Stimulated activated CD8-positive, alpha-beta memory T cell treated with anti-CD3 and anti-CD28 coated beads, Interleukin-15, amount 100 ng/mL, for 4 hours (primary cell): Measurements from ENCODE around the gene CSAG2.
"Not testable (repeated sequence)": the region's sequence is repeated elsewhere in the genome, so short reads cannot be mapped to it uniquely, and the experiment has no call there.

Source experiments
- DNase-seq, 2 donors: peaks; one replicate each; pipeline ENCODE4 v3.0.0-alpha.2; 2020; ENCODE audit warnings: low read depth in 2 of 2

The CSAG2 gene, protein sequence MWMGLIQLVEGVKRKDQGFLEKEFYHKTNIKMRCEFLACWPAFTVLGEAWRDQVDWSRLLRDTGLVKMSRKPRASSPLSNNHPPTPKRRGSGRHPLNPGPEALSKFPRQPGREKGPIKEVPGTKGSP

DNA sequence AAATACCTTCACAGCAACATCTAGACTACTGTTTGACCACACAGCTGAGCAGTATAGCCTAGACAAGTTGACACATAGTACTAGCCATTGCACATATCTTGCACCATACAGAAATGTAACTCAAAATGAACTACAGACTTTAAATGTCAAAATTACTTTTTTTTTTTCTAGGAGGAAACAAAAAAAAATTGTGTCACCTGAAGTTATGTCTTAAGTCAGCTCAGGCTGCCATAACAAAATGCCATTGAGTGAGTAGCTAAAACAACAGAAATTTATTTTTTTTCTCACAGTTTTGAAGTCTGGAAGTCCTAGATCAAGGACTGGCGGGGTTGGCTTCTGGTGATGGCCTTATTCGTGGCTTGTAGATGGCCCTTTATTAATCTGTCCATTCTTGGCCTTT, at the start of gene CSAG2:
Gene CSAG2 (minus strand): TSS at position 101 of the 400 bp plus-strand sequence. CDS start 161 bp downstream, outside the sequence.
- DNase-seq, result not testable (repeated sequence)

DNA sequence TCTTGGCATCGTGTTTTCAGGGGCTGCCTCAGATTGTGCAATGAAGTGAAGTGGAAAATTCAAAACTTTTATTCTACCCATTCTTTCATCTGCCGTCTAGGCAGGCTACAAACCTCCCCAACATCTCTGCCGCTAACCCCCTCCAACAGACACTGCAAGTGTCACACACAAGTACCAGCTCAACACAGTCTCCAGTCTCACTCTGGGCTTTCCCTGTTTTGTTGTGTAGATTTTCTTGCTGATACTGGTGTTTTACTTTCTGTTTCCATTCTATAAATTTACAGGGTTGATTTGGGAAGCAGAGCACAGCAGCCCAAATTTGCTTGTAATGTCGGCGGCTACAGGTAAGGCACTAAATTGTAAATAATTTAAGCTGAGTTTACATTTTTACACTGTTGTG, 45.8 kb upstream of the CSAG2 start:
- not testable (repeated sequence) for DNase-seq

DNA sequence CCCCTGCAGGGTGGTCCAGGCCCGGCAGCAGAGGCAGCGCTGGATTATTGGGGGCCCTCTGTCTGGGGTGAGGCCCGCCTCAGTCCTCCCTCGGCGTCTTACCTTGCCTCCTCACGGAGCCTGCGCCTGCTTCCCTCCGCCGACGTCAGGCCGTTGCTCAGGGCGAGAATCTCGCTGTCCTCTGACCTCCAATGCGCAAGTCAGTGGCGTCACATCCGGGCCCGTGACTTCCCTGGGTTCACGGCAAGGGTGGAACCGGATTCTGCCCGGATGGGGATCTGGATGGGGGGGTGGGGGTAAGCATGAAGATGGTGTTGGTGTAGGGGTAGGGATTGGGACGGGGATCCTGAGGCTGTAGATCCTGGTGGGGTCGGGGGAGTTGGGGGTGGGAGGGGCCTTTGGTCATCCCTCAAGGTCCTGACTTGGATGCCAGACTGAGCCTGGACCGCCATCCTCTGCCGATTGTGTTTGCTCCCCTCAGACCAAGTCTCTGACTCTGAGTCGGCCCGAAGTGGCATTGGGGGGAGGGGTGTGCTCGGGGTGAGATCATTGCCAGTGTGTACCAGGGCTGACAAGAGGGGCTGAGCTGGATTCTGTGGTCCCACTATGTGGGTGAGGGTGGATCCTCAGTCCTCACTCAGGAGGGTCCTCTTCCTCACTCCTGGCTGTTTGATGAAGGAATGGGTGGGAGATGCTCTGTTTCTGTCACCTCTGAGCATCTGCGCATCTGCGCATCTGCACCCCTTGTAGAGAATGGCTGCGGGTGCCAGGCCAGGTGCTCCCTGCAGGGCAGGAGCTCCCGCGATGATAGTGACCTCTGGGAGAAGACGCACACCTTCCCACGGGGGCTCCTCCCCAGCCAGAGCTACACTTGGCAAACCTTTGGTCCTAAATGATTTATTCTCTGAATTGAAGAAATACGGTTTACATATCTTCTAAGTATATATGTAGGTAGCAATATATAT, 44.9 kb upstream of the CSAG2 start, which contains the start of gene MAGEA2:
Gene MAGEA2 (minus strand): TSS at position 157 of the 965 bp plus-strand sequence. CDS start 2,479 bp downstream, outside the sequence.
- DNase-seq, result not testable (repeated sequence)

DNA sequence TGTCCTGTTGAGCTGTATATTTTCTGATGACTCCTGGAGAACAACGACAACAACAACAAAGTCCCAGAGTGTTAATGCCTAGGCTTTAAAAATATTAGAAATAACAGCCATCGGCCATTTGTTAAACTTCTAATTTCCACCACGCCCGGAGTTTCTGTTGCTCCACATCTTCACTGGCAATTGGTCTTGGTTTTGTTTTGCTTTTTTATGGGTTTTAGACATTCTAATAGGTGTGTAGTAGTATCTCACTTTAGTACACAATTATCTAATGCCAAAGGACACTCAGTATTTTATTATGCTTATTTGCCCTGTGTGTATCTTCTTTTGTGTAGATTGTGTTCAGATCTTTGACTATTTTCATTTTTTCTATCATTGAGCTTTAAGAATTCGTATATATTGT, 29.5 kb upstream of the CSAG2 start:
- DNase-seq, result no peak

DNA sequence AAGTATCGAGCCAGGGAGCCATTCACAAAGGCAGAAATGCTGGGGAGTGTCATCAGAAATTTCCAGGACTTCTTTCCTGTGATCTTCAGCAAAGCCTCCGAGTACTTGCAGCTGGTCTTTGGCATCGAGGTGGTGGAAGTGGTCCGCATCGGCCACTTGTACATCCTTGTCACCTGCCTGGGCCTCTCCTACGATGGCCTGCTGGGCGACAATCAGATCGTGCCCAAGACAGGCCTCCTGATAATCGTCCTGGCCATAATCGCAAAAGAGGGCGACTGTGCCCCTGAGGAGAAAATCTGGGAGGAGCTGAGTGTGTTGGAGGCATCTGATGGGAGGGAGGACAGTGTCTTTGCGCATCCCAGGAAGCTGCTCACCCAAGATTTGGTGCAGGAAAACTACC, 27.5 kb upstream of the CSAG2 start:
- DNase-seq, result not testable (repeated sequence)

DNA sequence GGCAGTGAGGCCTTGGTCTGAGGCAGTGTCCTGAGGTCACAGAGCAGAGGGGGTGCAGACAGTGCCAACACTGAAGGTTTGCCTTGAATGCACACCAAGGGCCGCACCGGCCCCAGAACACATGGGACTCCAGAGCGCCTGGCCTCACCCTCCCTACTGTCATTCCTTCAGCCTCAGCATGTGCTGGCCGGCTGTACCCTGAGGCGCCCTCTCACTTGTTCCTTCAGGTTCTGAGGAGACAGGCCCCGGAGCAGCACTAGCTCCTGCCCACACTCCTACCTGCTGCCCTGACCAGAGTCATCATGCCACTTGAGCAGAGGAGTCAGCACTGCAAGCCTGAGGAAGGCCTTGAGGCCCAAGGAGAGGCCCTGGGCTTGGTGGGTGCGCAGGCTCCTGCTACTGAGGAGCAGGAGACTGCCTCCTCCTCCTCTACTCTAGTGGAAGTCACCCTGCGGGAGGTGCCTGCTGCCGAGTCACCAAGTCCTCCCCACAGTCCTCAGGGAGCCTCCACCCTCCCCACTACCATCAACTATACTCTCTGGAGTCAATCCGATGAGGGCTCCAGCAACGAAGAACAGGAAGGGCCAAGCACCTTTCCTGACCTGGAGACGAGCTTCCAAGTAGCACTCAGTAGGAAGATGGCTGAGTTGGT, 26.9 kb upstream of the CSAG2 start:
- DNase-seq, result no peak

DNA sequence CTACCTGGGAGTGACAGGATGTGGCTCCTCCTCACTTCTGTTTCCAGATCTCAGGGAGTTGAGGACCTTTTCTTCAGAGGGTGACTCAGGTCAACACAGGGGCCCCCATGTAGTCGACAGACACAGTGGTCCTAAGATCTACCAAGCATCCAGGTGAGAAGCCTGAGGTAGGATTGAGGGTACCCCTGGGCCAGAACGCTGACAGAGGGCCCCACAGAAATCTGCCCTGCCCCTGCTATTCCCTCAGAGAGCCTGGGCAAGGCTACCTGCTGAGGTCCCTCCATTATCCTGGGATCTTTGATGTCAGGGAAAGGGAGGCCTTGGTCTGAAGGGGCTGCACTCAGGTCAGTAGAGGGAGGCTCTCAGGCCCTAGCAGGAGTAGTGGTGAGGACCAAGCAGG, 26.0 kb upstream of the CSAG2 start:
- no peak for DNase-seq

DNA sequence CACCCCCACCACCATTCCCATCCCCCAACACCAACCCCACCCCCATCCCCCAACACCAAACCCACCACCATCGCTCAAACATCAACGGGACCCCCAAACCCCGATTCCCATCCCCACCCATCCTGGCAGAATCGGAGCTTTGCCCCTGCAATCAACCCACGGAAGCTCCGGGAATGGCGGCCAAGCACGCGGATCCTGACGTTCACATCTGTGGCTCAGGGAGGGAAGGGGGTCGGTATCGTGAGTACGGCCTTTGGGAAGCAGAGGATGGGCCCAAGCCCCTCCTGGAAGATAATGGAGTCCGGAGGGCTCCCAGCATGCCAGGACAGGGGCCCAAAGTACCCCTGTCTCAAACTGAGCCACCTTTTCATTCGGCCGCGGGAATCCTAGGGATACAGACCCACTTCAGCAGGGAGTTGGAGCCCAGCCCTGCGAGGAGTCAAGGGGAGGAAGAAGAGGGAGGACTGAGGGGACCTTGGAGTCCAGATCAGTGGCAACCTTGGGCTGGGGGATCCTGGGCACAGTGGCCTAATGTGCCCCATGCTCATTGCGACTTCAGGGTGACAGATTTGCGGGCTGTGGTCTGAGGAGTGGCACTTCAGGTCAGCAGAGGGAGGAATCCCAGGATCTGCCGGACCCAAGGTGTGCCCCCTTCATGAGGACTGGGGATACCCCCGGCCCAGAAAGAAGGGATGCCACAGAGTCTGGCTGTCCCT, 25.2 kb upstream of the CSAG2 start:
- DNase-seq, result not testable (repeated sequence)

DNA sequence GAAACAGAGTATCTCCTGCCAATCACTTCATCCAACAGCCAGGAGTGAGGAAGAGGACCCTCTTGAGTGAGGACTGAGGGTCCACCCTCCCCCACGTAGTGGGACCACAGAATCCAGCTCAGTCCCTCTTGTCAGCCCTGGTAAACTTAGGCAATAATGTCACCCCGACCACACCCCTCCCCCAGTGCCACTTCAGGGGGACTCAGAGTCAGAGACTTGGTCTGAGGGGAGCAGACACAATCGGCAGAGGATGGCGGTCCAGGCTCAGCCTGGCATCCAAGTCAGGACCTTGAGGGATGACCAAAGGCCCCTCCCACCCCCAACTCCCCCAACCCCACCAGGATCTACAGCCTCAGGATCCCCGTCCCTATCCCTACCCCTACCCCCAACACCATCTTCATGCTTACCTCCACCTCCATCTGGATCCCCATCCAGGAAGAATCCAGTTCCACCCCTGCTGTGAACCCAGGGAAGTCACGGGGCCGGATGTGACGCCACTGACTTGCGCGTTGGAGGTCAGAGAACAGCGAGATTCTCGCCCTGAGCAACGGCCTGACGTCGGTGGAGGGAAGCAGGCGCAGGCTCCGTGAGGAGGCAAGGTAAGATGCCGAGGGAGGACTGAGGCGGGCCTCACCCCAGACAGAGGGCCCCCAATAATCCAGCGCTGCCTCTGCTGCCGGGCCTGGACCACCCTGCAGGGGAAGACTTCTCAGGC, 24.3 kb upstream of the CSAG2 start, which contains the start of the genes CSAG1 and MAGEA12:
Gene CSAG1 (minus strand): TSS at position 461 of the 715 bp plus-strand sequence. CDS start 1,261 bp downstream, outside the sequence.
Gene MAGEA12 (plus strand): TSS at position 497 of the 715 bp plus-strand sequence. CDS start 2,405 bp downstream, outside the sequence.
- no peak for DNase-seq

DNA sequence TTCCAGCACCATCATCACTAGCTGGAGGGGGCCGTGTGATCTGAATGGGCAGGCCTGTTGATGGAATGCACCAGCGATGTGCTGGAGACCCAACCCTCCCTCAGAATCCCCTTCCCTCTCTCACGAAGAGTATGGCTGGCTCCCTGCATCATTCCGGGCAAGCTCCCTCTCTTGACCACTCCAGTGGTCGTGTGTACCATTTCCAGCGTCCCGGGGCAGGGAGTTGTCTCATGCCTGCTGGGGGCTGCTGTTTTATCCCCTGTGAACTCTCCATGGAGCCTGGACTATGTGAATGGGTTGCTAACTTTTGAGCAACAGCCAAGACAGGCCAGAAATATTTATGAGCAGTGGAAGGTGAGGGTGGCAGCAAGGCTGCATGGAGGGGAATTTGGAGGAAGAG, 16.3 kb upstream of the CSAG2 start:
- DNase-seq, result no peak

DNA sequence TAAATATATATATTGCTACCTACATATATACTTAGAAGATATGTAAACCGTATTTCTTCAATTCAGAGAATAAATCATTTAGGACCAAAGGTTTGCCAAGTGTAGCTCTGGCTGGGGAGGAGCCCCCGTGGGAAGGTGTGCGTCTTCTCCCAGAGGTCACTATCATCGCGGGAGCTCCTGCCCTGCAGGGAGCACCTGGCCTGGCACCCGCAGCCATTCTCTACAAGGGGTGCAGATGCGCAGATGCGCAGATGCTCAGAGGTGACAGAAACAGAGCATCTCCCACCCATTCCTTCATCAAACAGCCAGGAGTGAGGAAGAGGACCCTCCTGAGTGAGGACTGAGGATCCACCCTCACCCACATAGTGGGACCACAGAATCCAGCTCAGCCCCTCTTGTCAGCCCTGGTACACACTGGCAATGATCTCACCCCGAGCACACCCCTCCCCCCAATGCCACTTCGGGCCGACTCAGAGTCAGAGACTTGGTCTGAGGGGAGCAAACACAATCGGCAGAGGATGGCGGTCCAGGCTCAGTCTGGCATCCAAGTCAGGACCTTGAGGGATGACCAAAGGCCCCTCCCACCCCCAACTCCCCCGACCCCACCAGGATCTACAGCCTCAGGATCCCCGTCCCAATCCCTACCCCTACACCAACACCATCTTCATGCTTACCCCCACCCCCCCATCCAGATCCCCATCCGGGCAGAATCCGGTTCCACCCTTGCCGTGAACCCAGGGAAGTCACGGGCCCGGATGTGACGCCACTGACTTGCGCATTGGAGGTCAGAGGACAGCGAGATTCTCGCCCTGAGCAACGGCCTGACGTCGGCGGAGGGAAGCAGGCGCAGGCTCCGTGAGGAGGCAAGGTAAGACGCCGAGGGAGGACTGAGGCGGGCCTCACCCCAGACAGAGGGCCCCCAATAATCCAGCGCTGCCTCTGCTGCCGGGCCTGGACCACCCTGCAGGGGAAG, 5.0 kb upstream of the CSAG2 start, which contains the start of gene MAGEA2B:
Gene MAGEA2B (plus strand): TSS at position 814 of the 973 bp plus-strand sequence. CDS start 2,479 bp downstream, outside the sequence.
- DNase-seq, result not testable (repeated sequence)

DNA sequence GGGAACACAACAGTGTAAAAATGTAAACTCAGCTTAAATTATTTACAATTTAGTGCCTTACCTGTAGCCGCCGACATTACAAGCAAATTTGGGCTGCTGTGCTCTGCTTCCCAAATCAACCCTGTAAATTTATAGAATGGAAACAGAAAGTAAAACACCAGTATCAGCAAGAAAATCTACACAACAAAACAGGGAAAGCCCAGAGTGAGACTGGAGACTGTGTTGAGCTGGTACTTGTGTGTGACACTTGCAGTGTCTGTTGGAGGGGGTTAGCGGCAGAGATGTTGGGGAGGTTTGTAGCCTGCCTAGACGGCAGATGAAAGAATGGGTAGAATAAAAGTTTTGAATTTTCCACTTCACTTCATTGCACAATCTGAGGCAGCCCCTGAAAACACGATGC, 4.1 kb upstream of the CSAG2 start:
- not testable (repeated sequence) for DNase-seq

DNA sequence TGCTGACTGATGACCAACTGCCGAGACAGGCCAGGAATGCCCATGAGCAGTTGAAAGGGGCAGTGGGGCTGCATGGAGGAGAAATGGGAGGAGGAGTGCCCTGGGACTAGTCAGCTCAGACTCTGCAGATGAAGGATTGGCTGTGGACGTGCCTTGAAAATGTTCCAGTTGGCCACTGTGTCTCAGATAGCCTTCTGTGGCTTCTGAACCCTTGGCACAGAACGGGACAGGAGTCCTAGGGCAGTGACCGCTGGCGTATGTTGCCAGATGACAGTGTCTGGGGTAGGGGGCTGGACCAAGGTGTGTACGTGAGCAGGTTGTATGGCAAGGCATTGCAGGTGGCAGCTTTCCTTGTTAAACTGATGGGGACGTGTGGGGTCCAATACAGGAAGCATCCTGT, 2.6 kb downstream of the CSAG2 start:
- DNase-seq, result not testable (repeated sequence)

DNA sequence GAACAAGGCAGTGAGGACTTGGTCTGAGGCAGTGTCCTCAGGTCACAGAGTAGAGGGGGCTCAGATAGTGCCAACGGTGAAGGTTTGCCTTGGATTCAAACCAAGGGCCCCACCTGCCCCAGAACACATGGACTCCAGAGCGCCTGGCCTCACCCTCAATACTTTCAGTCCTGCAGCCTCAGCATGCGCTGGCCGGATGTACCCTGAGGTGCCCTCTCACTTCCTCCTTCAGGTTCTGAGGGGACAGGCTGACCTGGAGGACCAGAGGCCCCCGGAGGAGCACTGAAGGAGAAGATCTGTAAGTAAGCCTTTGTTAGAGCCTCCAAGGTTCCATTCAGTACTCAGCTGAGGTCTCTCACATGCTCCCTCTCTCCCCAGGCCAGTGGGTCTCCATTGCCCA, 8.7 kb downstream of the CSAG2 start:
- DNase-seq, result not testable (repeated sequence)

DNA sequence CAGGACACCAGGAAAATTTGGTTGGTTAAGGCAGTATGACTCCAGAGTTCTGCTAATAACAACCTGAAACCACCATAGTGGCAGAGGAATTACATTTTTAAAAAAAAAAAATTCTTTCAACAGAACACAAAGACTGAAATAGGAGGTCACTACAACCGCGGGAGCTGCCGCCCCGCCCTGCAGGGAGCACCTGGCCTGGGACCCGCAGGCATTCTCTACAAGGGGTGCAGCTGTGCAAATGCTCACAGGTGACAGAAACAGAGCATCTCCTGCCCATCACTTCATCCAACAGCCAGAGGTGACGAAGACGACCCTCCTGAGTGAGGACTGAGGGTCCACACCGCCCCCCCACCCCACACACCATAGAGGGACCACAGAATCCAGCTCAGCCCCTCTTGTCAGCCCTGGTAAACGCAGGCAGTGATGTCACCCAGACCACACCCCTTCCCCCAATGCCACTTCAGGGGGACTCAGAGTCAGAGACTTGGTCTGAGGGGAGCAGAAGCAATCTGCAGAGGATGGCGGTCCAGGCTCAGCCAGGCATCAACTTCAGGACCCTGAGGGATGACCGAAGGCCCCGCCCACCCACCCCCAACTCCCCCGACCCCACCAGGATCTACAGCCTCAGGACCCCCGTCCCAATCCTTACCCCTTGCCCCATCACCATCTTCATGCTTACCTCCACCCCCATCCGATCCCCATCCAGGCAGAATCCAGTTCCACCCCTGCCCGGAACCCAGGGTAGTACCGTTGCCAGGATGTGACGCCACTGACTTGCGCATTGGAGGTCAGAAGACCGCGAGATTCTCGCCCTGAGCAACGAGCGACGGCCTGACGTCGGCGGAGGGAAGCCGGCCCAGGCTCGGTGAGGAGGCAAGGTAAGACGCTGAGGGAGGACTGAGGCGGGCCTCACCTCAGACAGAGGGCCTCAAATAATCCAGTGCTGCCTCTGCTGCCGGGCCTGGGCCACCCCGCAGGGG, 10.8 kb downstream of the CSAG2 start, which contains the start of gene MAGEA3:
Gene MAGEA3 (plus strand): TSS at position 843 of the 980 bp plus-strand sequence. CDS start 2,039 bp downstream, outside the sequence.
- not testable (repeated sequence) for DNase-seq

DNA sequence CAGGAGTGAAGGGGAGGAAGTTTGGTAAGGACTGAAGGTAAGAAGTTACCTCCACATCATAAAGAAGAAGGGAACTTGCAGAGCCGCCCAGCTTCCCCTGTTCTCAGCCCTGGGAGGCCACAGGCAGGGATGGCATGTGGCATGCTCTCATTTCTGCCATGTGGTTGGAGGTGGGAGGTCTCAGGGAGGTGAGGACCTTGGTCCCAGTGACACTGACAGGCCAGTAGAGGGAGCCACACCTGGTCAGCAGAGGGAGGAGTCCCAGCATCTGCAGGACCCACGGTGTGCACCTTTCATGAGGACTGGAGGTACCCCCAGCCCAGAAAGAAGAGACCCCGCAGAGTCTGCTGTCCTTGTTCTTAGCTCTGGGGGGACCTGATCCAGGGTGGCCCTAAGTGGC, 28.1 kb downstream of the CSAG2 start:
- DNase-seq, result not testable (repeated sequence)

DNA sequence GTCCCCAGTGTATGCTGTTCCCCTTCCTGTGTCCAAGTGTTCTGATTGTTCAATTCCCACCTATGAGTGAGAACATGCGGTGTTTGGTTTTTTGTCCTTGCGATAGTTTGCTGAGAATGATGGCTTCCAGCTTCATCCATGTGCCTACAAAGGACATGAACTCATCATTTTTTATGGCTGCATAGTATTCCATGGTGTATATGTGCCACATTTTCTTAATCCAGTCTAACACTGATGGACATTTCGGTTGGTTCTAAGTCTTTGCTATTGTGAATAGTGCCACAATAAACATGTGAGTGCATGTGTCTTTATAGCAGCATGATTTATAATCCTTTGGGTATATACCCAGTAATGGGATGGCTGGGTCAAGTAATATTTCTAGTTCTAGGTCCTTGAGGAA, 34.4 kb downstream of the CSAG2 start:
- DNase-seq, result not testable (repeated sequence)

DNA sequence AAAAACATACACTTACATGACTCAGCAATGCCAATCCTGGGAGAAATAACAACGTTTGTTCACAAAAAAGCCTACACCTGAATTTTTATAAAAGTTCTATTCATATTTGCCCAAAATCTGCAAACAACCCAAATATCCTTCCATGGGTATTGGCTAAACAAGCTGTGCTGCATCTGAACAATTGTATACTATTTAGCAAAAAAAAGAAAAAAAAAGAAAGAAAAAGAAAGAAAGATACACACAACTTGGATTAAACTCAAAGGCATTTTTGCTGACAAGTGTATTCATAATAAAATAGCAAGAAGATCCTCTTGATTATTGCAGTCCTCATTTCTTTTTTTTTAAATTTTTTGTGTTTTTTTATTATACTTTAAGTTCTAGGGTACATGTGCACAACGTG, 34.9 kb downstream of the CSAG2 start:
- DNase-seq, result no peak
